Osteoblast (primary cell): Measurements from ENCODE around the gene SMARCD1. TPM values are rescaled to one million over a fixed set of nuclear protein-coding genes. Genes with fewer than 3 reads are reported as not detected.
A peak's percentile ranks its signal among the peaks of the same experiment; 100 is the strongest.

Source experiments
- DNase-seq: peaks from one replicate; pipeline ENCODE4 v3.0.0; 2011; ENCODE audit warnings: low spot score, mixed read lengths; ENCODE audit not compliant: insufficient read length; ENCODE audit errors: missing footprints
- H2AFZ ChIP-seq: 2 replicates; pipeline ENCODE4 v1.6.0; 2011; ENCODE audit warnings: mild to moderate bottlenecking, low read length
- H3K27ac ChIP-seq: 2 replicates; pipeline ENCODE4 v1.5.1; 2011; ENCODE audit warnings: mild to moderate bottlenecking, low read depth, low read length, moderate library complexity
- H3K27me3 ChIP-seq: 2 replicates; pipeline ENCODE4 v1.6.0; 2012; ENCODE audit warnings: mild to moderate bottlenecking, control low read depth, inconsistent platforms, low read length, moderate library complexity; ENCODE audit not compliant: insufficient read depth
- H3K36me3 ChIP-seq: 2 replicates; pipeline ENCODE4 v1.5.1; 2011; ENCODE audit warnings: mild to moderate bottlenecking, low read length, control low read depth, moderate library complexity; ENCODE audit not compliant: insufficient read depth
- H3K4me1 ChIP-seq: 2 replicates; pipeline ENCODE4 v1.5.1; 2011; ENCODE audit warnings: mild to moderate bottlenecking, low read length, control low read depth, moderate library complexity; ENCODE audit not compliant: insufficient read depth
- H3K4me2 ChIP-seq: 2 replicates; pipeline ENCODE4 v1.6.0; 2011; ENCODE audit warnings: mild to moderate bottlenecking, low read length; ENCODE audit not compliant: insufficient read depth
- H3K4me3 ChIP-seq: fragments of 200-600 bp; sonication (generic); 3 replicates; pipeline ENCODE4 v1.5.1; 2012; ENCODE audit warnings: mild to moderate bottlenecking, low read length, inconsistent platforms; ENCODE audit not compliant: insufficient read depth
- H3K79me2 ChIP-seq: 2 replicates; pipeline ENCODE4 v1.6.0; 2012; ENCODE audit warnings: mild to moderate bottlenecking, low read length, control low read depth, inconsistent platforms; ENCODE audit not compliant: insufficient read depth
- H3K9me3 ChIP-seq: 2 replicates; pipeline ENCODE4 v1.5.1; 2011; ENCODE audit warnings: low read depth, low read length, control low read depth
- H4K20me1 ChIP-seq: 2 replicates; pipeline ENCODE4 v1.6.0; 2012; ENCODE audit warnings: mild to moderate bottlenecking, low read length, control low read depth; ENCODE audit not compliant: insufficient read depth
- CTCF ChIP-seq: IDR thresholded peaks from 2 replicates; pipeline ENCODE4 v1.5.1; 2011; ENCODE audit warnings: mild to moderate bottlenecking, low read depth, low read length, moderate library complexity; ENCODE audit errors: extremely low read depth
- total RNA-seq: library from RNA; depleted of rRNA; stranded (reverse); fragments of >200 nt; gene quantifications from 2 replicates; pipeline ENCODE4 v1.2.3, GENCODE V29; 2012

SMARCD1 gene
- total RNA-seq, 1 donor: 50.3 TPM

GRCh38 chr12:50072198-50072907 is 12.8 kb upstream of the SMARCD1 start:
- Histone ChIP-seq H3K79me2 (no peaks in the 10 kb centered on the region), H2AFZ (no peak overlapping the region), H3K4me3 (no peak overlapping the region), H4K20me1 (no peaks in the 10 kb centered on the region), H3K4me2 (no peak overlapping the region), H3K27ac (no peak overlapping the region), H3K27me3 (no peaks in the 10 kb centered on the region), H3K9me3 (no peaks in the 10 kb centered on the region), H3K4me1 (peaks cover 9% of the 10 kb centered on the region), H3K36me3 (no peaks in the 10 kb centered on the region)
- TF ChIP-seq CTCF: no peak
- DNase-seq: peak; percentile 50

- H3K4me1 ChIP-seq: peaks cover 9% of the 10 kb centered on the region
- H3K9me3 ChIP-seq: no peaks in the 10 kb centered on the region
- no peak overlapping the region for H3K27ac ChIP-seq
- H3K4me3 ChIP-seq: no peak overlapping the region
- no peaks in the 10 kb centered on the region for H3K27me3 ChIP-seq
- H3K36me3 ChIP-seq: no peaks in the 10 kb centered on the region
- no peaks in the 10 kb centered on the region for H4K20me1 ChIP-seq
- DNase-seq: peak; percentile 9
- no peak for TF ChIP-seq CTCF
- no peaks in the 10 kb centered on the region for H3K79me2 ChIP-seq
- no peak overlapping the region for H2AFZ ChIP-seq
- no peak overlapping the region for H3K4me2 ChIP-seq
Measured at GRCh38 chr12:50073206-50073605, 11.9 kb upstream of the SMARCD1 start.

- H4K20me1 ChIP-seq: no peaks in the 10 kb centered on the region
- H3K79me2 ChIP-seq: no peaks in the 10 kb centered on the region
- peaks cover 9% of the 10 kb centered on the region for H3K4me1 ChIP-seq
- no peak overlapping the region for H2AFZ ChIP-seq
- no peaks in the 10 kb centered on the region for H3K9me3 ChIP-seq
- H3K4me2 ChIP-seq: no peak overlapping the region
- H3K27me3 ChIP-seq: no peaks in the 10 kb centered on the region
- H3K27ac ChIP-seq: no peak overlapping the region
- H3K36me3 ChIP-seq: no peaks in the 10 kb centered on the region
- peak; percentile 36 for DNase-seq
- TF ChIP-seq CTCF: no peak
- H3K4me3 ChIP-seq: no peak overlapping the region
Measured at GRCh38 chr12:50073712-50074111, 11.4 kb upstream of the SMARCD1 start.

- H3K4me1 ChIP-seq: peaks cover 7% of the 10 kb centered on the region
- H3K36me3 ChIP-seq: no peaks in the 10 kb centered on the region
- no peaks in the 10 kb centered on the region for H3K27me3 ChIP-seq
- H3K4me2 ChIP-seq: no peak overlapping the region
- no peak overlapping the region for H3K27ac ChIP-seq
- H4K20me1 ChIP-seq: no peaks in the 10 kb centered on the region
- no peak overlapping the region for H3K4me3 ChIP-seq
- peak; percentile 98 for DNase-seq
- TF ChIP-seq CTCF: peak; percentile 90
- peak overlapping the region; percentile 77 for H2AFZ ChIP-seq
- no peaks in the 10 kb centered on the region for H3K9me3 ChIP-seq
- H3K79me2 ChIP-seq: no peaks in the 10 kb centered on the region
Measured at GRCh38 chr12:50074936-50075807, 10.0 kb upstream of the SMARCD1 start.
